ENCODE results near the gene LSM4.

- TF ChIP-seq CTCF (conservative IDR thresholded peaks at IDR 0.05; ENCODE audit: low read depth, low read length) = no peak
- no peak for TF ChIP-seq POLR2A (IDR thresholded peaks at IDR 0.05; ENCODE audit: low read depth, low read length)
- TF ChIP-seq CEBPB (IDR thresholded peaks at IDR 0.05; ENCODE audit: low read depth, low read length) = no peak
- no peak for TF ChIP-seq SMC3 (IDR thresholded peaks at IDR 0.05; ENCODE audit: low read depth, low read length)
- no peak for TF ChIP-seq MAFK (IDR thresholded peaks at IDR 0.05; ENCODE audit: low read depth, low read length)
- no peak for TF ChIP-seq MXI1 (IDR thresholded peaks at IDR 0.05; ENCODE audit: borderline replicate concordance, low read depth, low read length)
Observed at GRCh38 chr19:18300930-18301717, 21.8 kb downstream of the LSM4 start.

Data from IMR-90 (cell line).